Right lobe of liver (tissue), 6 donors: ENCODE measurements around the gene IER3IP1. TPM values are rescaled to one million over a fixed set of nuclear protein-coding genes. Genes with fewer than 3 reads are reported as not detected.

ENCODE experiments used
- ATAC-seq, 4 donors: fragments of 200-7000 bp; cut with Tn5 transposase; one replicate each; pipeline ENCODE4 v1.9.1; 2020; ENCODE audit warnings: mild to moderate bottlenecking in 4 of 4, moderate library complexity in 4 of 4
- DNase-seq, 3 donors: peaks; one replicate each; pipeline ENCODE4 v3.0.0-alpha.2; 2020
- H3K27ac ChIP-seq, 3 donors: fragments of 200-600 bp; one replicate each; pipeline ENCODE4 v1.8.0; 2022
- H3K27me3 ChIP-seq, 2 donors: fragments of 200-600 bp; one replicate each; pipeline ENCODE4 v1.8.0; 2022
- H3K36me3 ChIP-seq, 4 donors: fragments of 200-600 bp; sonication (generic) in 1 of 4; one replicate each; pipeline versions ENCODE4 v1.5.1 to v1.8.0; 2017 to 2022; ENCODE audit warnings: control low read depth in 1 of 4
- H3K4me1 ChIP-seq, 4 donors: fragments of 200-600 bp; sonication (generic) in 1 of 4; one replicate each; pipeline versions ENCODE4 v1.5.1 to v1.8.0; 2017 to 2022; ENCODE audit warnings: control low read depth in 1 of 4
- H3K4me3 ChIP-seq, 3 donors: fragments of 200-600 bp; one replicate each; pipeline ENCODE4 v1.8.0; 2022
- H3K9me3 ChIP-seq, 4 donors: fragments of 200-600 bp; sonication (generic) in 1 of 4; one replicate each; pipeline versions ENCODE4 v1.5.1 to v1.8.0; 2017 to 2022; ENCODE audit warnings: control low read depth in 1 of 4
- POLR2A ChIP-seq: fragments of 450-650 bp; IDR thresholded peaks from one replicate; pipeline ENCODE4 v1.6.1; 2017; ENCODE audit warnings: antibody characterized with exemption, mild to moderate bottlenecking
- WGBS: methylation state at CpG from one replicate; pipeline ENCODE4 v1.1.6; 2018; ENCODE audit warnings: low coverage, low lambda C conversion rate; ENCODE audit not compliant: insufficient coverage; ENCODE audit errors: missing lambda C conversion rate; 5-methylcytosine and 5-hydroxymethylcytosine counted together
- intact Hi-C, 2 donors: fragments of 100-400 bp; cut with DNase I; formaldehyde crosslinking; loops; one replicate each; pipeline versions ENCODE4 v1.11.2 to v1.14.1; 2022
- total RNA-seq, 6 experiments: library from RNA; depleted of rRNA in 2 of 6; stranded (reverse); fragments of >200 nt in 2 of 6; fragmentation: NEBNext Ultra II Directional in 3 of 6; extraction: Animal tissue kit (Norgen Biotek cat#: 25700) in 3 of 6; gene quantifications; one replicate each; pipeline versions ENCODE4 v1.1.0 to v1.2.4, GENCODE V29; 2016 to 2023
- TF ChIP-seq, protein P1 (sequence below), 4 donors: fragments of 200-600 bp in 3 of 4; fragments of 450-650 bp in 1 of 4; IDR thresholded peaks; one replicate each; pipeline versions ENCODE4 v1.5.1 to v1.8.0; 2016 to 2022; ENCODE audit warnings: antibody characterized with exemption in 4 of 4, mild to moderate bottlenecking in 2 of 4
- donor health status: DM: no; HTN: yes; CAD: no.
- donor health status: DM: no; HTN: no; CAD: no.
- donor health status: DM: no; HTN: no; CAD: no.
- donor health status: DM: no; HTN: yes; CAD: no.
- donor health status: DM: no; HTN: yes; CAD: no.

IER3IP1 gene
- total RNA-seq, 6 experiments from 2014 or later = 4.4 to 9.7 (median 6.9) TPM

DNA sequence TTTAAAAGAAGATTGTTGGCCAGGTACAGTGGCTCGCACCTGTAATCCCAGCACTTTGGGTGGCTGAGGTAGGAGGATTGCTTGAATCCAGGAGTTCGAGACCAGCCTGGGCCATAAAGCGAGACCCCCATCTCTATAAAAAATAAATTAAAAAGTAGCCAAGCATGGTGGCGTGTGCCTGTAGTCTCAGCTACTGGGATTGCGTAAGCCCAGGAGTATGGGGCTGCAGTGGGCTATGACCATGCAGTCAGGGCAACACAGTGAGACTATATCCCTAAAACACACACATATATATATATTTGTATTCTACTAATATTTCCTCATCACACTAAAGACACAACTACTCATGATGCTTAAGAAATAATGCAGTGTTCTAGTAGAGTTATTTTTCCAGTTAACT is 33.0 kb downstream of the IER3IP1 start:
- 91% methylated on average over 5 of the region's 5 CpGs for WGBS
- TF ChIP-seq POLR2A = no peak
- TF ChIP-seq, protein P1, sequence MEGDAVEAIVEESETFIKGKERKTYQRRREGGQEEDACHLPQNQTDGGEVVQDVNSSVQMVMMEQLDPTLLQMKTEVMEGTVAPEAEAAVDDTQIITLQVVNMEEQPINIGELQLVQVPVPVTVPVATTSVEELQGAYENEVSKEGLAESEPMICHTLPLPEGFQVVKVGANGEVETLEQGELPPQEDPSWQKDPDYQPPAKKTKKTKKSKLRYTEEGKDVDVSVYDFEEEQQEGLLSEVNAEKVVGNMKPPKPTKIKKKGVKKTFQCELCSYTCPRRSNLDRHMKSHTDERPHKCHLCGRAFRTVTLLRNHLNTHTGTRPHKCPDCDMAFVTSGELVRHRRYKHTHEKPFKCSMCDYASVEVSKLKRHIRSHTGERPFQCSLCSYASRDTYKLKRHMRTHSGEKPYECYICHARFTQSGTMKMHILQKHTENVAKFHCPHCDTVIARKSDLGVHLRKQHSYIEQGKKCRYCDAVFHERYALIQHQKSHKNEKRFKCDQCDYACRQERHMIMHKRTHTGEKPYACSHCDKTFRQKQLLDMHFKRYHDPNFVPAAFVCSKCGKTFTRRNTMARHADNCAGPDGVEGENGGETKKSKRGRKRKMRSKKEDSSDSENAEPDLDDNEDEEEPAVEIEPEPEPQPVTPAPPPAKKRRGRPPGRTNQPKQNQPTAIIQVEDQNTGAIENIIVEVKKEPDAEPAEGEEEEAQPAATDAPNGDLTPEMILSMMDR (IDR thresholded peaks at IDR 0.05) = no peak

DNA sequence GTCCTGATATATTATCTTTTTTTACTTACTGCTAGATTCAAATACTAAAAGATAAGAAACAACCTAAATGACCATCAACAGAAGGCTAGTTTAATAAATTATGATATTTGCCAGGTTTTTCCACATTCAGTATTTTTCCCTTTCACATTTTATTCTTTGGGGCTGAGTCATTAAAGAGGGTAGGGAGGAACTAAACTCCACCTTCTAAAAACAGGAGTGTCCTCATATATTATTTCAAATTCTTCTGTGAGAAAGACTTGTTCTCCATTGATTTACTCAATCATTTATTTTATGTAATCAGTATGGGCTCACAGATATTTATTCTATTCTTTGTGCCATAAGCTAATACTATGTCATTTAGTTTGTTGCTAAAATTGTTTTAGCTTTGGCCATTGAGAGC is 34.9 kb downstream of the IER3IP1 start:
- intact Hi-C loops = no loop called here

More for the DNA sequence above, 33.0 kb downstream of the IER3IP1 start:
- ATAC-seq (no peak), DNase-seq (no peak)
- Histone ChIP-seq H3K36me3 (no peaks in the 10 kb centered on the region), H3K27ac (no peak overlapping the region), H3K4me1 (no peaks in the 10 kb centered on the region), H3K27me3 (no peaks in the 10 kb centered on the region), H3K4me3 (no peak overlapping the region), H3K9me3 (no peaks in the 10 kb centered on the region)
- intact Hi-C loops = no loop called here

DNA sequence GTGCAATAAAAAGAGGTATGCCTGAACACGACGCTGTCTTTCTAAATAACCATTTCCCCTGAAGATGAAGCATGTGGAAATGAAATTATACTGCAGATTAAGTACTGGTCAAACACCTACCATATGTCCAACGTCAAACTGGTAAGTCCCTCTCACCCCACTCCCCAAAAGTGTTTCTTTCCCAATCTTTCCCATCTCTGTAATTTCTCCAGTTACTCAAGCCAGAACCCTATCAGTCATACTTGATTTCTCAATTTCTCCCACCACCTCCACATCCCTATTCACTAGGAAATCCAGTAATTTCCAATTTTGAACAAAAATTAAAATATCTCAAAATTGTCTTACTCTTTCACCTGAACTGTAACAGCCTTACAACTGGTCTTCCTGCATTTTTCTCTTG is 55.0 kb downstream of the IER3IP1 start:
- 90% methylated on average over 3 of the region's 3 CpGs for WGBS
- DNase-seq = no peak
- ATAC-seq = no peak
- Histone ChIP-seq H3K27me3 (no peaks in the 10 kb centered on the region), H3K36me3 (no peaks in the 10 kb centered on the region), H3K4me1 (no peaks in the 10 kb centered on the region), H3K9me3 (no peaks in the 10 kb centered on the region), H3K4me3 (no peak overlapping the region), H3K27ac (no peak overlapping the region)
- intact Hi-C loops = no loop called here
- TF ChIP-seq, protein P1 (IDR thresholded peaks at IDR 0.05) = no peak
- TF ChIP-seq POLR2A = no peak

More for the DNA sequence above, 34.9 kb downstream of the IER3IP1 start:
- no peak for TF ChIP-seq POLR2A
- TF ChIP-seq, protein P1 (IDR thresholded peaks at IDR 0.05) = no peak
- DNase-seq (no peak), ATAC-seq (no peak)
- no peaks in the 10 kb centered on the region for H3K27me3 ChIP-seq
- no peaks in the 10 kb centered on the region for H3K9me3 ChIP-seq
- no peak overlapping the region for H3K4me3 ChIP-seq
- no peak overlapping the region for H3K27ac ChIP-seq
- no peaks in the 10 kb centered on the region for H3K4me1 ChIP-seq
- H3K36me3 ChIP-seq = peaks cover 0 to under 1% (median 0%) of the 10 kb centered on the region in 4 donors

DNA sequence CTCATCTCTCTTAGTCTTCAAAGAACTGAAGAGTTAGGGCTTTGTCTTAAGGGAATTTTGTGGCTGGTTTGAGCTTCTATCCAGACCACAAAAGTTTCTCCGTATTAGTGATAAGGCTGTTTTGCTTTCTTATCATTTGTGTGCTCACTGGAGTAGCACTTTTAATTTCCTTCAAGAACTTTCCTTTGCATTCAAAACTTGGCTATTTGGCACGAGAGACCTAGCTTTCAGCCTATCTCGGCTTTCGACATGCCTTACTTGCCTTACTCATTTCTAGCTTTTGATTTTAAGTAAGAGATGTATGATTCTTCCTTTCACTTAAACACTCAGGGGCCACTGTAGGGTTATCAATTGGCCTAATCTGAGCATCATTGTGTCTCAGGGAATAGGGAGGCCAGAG is 55.7 kb downstream of the IER3IP1 start:
- ATAC-seq = no peak
- Histone ChIP-seq H3K36me3 (no peaks in the 10 kb centered on the region), H3K27ac (no peak overlapping the region), H3K4me1 (no peaks in the 10 kb centered on the region), H3K27me3 (no peaks in the 10 kb centered on the region), H3K4me3 (no peak overlapping the region), H3K9me3 (no peaks in the 10 kb centered on the region)
- TF ChIP-seq, protein P1 (IDR thresholded peaks at IDR 0.05) = no peak
- TF ChIP-seq POLR2A = no peak
- 88% methylated on average over 4 of the region's 4 CpGs for WGBS
- no peak for DNase-seq
- intact Hi-C loops = no loop called here

DNA sequence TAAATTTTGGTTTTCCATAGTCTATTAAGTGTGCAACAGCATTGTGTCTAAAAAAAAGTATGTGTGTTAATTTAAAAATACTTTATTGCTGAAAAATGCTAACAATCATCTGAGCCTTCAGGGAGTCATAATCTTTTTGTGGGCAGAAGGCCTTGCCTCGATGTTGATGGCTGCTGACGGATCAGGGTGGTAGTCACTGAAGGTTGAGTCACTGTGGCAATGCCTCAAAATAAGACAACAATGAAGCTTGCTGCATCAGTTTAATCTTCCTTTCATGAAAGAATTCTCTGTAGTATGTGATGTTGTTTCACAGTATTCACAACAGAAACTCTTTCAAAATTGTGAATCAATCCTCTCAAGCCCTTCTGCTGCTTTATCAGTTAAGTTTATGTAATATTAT is 57.2 kb downstream of the IER3IP1 start:
- 100% methylated on average over 2 of the region's 2 CpGs for WGBS
- no peak for DNase-seq
- no peak for ATAC-seq
- Histone ChIP-seq H3K36me3 (peaks cover 0 to 10% (median 1%) of the 10 kb centered on the region in 4 donors), H3K27ac (no peak overlapping the region), H3K4me3 (no peak overlapping the region), H3K9me3 (no peaks in the 10 kb centered on the region), H3K4me1 (no peaks in the 10 kb centered on the region), H3K27me3 (no peaks in the 10 kb centered on the region)
- TF ChIP-seq, protein P1 (IDR thresholded peaks at IDR 0.05) = no peak
- no peak for TF ChIP-seq POLR2A
- intact Hi-C loops = no loop called here
